22Rv1 (cell line): ENCODE results near the gene ADAMTS8.

Experiments
- ZFX ChIP-seq: fragments of 450-650 bp; IDR thresholded peaks from 2 replicates; pipeline ENCODE4 v1.6.1; 2017; ENCODE audit warnings: antibody characterized with exemption, borderline replicate concordance
- TF ChIP-seq, protein P1 (sequence below): fragments of 450-650 bp; IDR thresholded peaks from 2 replicates; pipeline ENCODE4 v1.5.1; 2017; ENCODE audit warnings: mild to moderate bottlenecking

- TF ChIP-seq, protein P1, sequence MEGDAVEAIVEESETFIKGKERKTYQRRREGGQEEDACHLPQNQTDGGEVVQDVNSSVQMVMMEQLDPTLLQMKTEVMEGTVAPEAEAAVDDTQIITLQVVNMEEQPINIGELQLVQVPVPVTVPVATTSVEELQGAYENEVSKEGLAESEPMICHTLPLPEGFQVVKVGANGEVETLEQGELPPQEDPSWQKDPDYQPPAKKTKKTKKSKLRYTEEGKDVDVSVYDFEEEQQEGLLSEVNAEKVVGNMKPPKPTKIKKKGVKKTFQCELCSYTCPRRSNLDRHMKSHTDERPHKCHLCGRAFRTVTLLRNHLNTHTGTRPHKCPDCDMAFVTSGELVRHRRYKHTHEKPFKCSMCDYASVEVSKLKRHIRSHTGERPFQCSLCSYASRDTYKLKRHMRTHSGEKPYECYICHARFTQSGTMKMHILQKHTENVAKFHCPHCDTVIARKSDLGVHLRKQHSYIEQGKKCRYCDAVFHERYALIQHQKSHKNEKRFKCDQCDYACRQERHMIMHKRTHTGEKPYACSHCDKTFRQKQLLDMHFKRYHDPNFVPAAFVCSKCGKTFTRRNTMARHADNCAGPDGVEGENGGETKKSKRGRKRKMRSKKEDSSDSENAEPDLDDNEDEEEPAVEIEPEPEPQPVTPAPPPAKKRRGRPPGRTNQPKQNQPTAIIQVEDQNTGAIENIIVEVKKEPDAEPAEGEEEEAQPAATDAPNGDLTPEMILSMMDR: no peak
- TF ChIP-seq ZFX: no peak
Measured at GRCh38 chr11:130445788-130446187, 17.4 kb upstream of the ADAMTS8 start.
